GM18951 (cell line): ENCODE measurements around the gene ZNF787.

Source experiments
- POLR2A ChIP-seq: IDR thresholded peaks from 4 replicates; pipeline ENCODE4 v1.6.1; 2011; ENCODE audit warnings: mild to moderate bottlenecking; ENCODE audit not compliant: insufficient read length, insufficient read depth; ENCODE audit errors: extremely low read depth
- in situ Hi-C: fragments of 300-500 bp; cut with MboI; formaldehyde crosslinking; loops from one replicate; pipeline ENCODE4 v1.12.0; 2022; ENCODE audit warnings: low sequenced_read_pairs, mixed read lengths, inconsistent platforms; ENCODE audit not compliant: unreplicated experiment

ZNF787 gene

DNA sequence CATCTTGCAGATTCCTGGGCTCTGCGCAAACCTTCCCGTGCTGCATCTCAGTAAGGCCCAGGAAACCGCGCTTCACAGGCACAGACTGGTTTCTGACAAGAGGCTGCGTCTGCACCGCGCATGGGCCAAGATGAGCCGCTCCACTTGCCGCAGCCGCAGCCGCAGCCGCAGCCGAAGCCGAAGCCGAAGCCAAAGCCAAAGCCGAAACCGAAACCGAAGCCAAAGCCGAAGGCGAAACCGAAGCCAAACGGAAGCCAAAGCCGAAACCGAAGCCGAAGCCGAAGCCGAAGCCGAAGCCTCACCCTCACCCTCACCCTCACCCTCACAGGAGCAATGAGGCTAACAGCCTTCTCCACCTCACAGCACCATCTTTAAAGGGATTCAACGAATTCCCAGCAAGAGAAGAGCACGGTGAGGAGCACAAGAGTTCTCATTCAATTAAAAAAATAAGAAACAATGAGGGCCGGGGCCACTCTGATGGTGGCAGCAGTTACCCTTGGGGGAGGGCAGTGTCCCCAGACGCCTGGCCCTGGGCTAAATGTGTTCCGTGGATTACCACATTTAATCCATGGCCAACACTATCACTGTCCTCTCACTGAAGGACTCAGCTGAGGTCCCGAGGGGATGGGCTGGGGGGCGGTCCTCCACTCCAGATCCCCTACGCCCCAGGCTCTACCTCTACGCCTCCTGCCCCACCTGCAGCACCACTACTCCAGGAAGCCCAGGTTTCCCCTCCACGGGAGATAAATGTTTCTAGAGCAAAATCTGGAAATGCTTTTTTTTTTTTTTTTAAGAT is 29.1 kb downstream of the ZNF787 start:
- in situ Hi-C loops, result loop anchor here (25.0 kb wide), 1 partner anchor 220 kb away; the partner anchor contains the start of gene ZSCAN5A

DNA sequence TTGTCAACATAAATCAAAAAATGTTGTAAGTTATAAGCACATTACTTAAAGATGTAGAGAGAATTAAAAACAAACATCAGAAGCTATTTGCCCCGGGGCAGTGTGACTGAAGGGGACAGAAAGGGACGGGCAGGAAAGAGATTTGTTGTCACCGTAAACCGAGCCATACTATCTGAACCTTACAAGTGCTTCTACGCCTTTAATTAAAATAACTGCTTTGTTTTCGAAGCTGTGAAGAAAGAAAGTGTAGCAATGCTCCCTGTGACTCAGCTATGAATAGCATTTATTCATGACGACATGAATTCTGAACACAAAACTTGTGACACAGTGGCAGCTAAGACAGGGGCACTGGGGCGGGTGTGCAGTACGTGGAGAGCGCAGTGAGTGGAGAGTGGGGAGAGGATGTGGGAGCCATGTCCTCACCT is 30.0 kb downstream of the ZNF787 start:
- in situ Hi-C loops, result loop anchor here (25.0 kb wide), 1 partner anchor 221 kb away; the partner anchor contains the start of gene ZSCAN5A
- TF ChIP-seq POLR2A, result no peak

More for the DNA sequence above, 29.1 kb downstream of the ZNF787 start:
- no peak for TF ChIP-seq POLR2A

DNA sequence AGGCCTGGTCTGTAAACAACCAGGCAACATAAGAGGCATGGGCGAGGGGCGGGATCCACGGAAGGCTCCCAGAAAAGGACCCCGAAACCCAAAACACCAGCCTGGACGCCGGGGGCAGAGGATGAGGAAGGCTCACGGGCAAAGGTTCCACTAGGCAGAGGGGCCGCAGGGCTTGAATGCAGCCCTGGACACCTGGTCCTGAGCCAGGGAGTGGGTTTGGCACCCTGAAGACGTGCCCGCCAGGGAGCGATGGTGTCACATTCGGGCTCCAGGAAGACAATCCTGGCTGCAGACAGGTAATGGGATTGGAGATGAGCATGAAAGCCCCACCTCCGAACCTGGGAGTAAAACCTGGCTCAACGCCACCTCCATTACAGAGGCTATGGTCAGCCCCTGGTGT is 31.8 kb downstream of the ZNF787 start:
- in situ Hi-C loops, result loop anchor here (25.0 kb wide), 1 partner anchor 223 kb away; the partner anchor contains the start of gene ZSCAN5A
- no peak for TF ChIP-seq POLR2A

DNA sequence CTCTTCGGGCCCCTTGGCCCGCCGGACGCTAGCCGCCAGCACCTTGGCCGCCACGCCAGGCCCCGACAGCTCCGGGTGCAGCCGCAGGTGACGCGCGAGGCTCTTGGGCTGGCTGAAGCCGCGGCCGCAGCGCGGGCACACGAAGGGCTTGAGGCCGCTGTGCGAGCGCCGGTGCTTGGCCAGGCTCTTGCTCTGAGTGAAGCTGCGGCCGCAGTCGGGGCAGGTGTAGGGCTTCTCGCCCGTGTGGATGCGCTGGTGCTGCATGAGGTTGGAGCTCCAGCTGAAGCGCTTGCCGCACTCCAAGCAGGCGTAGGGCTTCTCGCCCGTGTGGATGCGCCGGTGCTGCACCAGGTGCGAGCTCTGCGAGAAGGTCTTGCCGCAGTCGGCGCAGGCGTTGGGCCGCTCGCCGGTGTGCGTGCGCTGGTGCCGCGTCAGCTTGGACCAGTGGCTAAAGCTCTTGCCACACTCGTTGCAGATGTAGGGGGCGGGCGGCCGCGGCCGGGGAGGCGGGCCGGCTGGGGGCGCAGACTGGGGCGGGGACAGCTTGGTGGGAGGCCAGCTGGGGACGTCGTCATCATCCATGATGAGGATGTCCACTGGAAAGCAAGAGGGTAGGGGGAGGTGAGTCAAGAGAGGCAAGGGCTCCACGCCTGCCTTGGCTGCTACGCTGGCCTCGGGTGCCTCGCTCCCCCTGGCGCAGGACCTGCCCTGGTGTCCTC is 32.4 kb downstream of the ZNF787 start:
- TF ChIP-seq POLR2A, result no peak
- in situ Hi-C loops, result loop anchor here (25.0 kb wide), 1 partner anchor 224 kb away; the partner anchor contains the start of gene ZSCAN5A

DNA sequence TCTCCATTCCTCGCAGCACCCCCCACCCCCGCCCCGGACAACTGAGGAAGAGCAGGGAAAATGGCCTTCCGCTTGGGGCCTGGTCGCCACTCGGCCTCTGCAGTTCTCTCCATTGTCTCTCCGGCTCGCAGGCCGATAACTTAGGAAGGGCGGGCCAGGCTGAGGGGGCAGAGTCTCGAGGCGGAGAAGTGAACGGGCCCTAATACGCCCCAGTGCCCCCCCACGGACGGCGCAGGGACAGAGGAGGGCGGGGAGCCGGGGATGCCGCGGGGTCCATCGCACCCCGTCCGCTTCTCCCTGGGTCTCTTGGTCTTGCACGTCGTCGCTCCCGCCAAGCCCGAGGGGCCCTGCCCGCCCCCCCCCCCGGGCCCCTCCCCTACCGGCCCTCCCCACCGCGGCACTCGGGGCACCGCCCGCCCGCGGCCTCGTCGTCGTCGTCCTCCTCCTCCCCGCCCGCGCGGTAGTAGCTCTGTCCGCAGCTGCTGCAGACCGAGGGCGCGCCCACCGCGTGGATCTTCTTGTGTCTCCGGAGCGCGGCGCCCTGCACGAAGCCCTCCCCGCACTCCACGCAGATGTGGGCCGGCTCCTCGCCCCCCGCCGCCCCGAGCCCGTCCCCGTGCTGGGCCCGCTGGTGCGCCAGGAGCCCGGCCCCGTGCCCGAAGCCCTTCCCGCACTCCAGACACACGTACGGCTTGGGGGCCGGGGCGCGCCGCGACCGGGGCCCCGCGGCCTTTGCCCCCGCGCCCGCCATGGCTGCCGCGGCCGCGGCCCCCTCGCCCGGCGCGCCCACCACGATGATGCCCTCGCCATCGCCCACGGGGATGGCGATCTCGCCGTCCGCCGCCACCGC is 33.2 kb downstream of the ZNF787 start:
- no peak for TF ChIP-seq POLR2A
- in situ Hi-C loops, result loop anchor here (25.0 kb wide), 1 partner anchor 224 kb away; the partner anchor contains the start of gene ZSCAN5A

DNA sequence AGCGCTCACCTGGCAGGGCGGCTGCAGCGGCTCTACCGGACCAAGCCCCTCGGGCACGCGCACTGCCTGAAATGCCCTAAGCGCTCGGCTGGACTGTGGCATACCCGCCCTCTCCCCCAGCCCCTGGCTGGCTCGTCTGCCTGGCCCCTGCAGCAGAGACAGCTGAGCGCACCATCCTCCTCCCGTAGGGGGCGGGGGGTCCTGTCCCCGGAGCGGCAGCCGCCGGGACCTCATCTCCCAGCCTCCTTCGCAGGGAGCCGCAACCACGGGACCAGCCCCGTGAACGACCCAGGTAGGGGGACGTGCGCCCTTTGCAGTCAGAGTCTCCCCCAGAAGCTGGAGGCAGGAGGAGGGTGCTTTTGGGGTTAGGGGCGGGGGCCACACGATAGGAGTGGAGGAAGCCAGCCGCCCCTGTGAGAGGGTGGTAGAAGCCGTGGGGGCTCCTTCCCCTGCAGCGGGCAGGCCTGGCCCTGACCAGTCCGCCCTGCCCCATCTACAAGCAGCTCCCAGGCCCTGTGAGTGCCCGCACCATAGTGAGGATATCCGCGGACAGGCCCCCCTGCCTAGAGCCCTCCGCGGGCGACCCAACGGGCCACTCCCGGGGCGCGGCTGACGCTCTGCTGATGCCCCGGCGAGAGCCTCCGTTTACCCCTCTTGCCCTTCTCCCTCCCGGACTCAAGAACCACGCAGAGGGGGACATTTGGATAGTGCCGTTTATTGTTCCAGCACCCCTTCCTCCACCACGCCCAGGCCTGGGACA is 34.2 kb downstream of the ZNF787 start:
- in situ Hi-C loops, result loop anchor here (25.0 kb wide), 1 partner anchor 225 kb away; the partner anchor contains the start of gene ZSCAN5A
- TF ChIP-seq POLR2A, result no peak

DNA sequence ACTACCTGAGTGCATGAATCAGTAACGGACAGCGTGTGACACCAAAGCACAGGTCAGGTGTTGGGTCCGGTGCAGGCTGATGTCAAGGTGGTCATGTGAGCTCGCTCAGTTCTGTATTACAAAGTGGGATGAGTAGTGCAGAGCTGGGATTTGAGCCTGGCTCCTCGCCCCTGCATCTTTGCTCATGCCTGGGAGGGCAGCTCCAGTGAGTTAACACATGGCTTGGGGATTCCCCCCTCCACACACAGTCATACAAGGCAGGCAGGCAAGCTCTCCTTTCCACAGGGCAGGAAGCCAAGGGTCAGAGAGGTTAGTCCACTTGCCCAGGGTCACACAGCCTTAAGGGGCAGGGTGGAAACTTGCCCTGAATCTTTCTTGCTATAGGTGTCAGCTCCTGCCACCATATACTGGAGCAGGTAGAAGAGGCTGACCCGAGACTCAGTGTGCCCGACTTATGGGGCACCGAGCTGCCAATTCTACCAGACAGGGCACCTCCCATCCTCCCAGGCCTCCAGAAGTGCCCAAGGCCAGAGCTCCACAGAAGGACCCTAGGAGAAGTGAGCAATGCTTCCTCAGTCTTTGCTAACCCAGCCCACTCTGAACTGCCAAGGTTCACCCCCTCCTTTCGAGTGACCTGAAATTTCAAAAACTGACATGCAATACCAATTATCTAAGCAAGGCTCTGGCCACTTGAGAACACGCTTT is 35.4 kb downstream of the ZNF787 start:
- TF ChIP-seq POLR2A, result no peak
- in situ Hi-C loops, result loop anchor here (25.0 kb wide), 1 partner anchor 227 kb away; the partner anchor contains the start of gene ZSCAN5A

DNA sequence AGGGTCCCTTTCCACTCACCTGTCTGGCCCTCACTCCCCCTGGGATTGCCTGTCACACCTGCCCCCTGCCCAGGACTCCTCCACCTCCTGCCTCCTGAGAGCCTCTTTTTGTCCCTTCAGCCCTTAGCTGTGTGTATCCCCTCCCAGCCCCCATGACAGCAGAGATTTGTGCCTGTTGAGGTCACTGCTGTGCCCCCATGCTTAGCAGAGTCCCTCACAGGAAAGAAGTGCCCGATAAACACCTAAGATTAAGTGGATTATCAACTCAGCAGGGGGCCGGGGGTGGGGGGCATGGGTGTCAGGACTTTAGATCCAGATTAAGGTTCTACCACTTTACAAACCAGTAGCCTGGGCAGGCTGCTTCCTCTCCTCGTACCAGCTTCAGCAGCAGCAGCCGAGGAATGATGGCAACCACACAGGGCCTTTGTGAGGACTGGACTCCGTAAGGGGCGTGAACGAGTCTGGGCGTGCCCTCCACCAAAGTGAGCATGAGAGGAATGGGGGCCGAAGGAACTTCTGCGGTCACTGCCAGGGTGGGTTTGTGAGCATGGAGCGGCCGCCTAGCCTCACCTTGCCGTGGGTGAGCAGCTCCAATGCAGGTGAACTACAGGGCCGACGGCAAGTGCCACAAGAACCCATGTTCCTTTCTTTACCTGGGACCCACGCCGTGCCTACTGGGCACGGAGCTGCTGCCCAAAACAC is 36.1 kb downstream of the ZNF787 start:
- TF ChIP-seq POLR2A, result no peak
- in situ Hi-C loops, result loop anchor here (25.0 kb wide), 1 partner anchor 227 kb away; the partner anchor contains the start of gene ZSCAN5A

DNA sequence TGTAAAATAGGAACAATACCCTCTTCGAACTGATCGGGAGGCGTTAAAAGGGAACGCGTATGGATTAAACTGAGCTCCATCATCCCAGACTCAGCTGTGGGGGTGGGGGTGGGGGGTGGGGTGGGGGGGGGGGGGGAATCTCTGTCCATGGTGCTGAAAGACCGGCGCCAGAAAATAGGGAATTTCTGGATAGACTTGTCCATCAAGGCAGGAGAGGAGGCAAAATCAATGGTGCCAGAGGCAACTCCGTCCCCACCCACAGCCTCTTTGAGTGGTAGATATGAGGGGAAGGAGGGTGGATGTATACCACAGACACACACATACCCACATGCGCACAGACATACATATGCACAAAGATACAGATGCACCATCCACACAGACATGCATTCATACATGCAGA is 37.4 kb downstream of the ZNF787 start:
- in situ Hi-C loops, result loop anchor here (25.0 kb wide), 1 partner anchor 229 kb away; the partner anchor contains the start of gene ZSCAN5A
- TF ChIP-seq POLR2A, result no peak

DNA sequence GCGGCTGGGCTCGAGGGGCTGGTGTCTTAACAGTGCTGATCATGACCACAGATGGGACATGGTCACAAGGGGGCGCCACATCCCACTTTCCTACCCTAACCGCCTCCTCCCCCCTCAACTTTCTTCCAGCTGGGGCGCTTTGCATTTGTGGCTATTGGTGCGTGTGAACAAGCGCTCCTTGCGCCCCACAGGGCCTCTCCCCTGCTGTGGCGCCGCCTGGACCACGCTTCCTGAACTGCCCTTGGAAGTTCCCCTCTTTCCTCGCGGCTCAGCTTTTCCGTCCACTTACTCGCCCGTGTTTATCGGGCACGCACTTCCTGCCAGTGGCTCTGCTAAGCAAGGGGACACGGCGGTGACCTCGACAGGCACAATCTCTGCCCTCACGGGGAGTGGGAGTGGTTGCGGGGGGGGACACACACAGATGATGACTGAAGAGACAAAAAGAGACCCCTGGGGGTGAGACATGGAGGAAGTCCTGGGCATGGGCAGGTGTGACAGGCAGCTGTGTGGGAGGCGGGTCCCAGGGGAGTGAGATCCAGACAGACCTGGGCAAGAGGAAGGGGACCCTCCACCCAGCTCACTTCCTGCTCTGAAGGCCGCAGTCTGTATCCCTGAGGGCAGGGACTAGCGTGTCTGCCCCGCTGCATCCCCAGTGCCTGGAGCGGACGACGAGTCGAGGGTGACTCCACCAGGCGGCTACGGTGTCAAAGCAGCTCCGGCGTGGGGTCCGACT is 40.3 kb downstream of the ZNF787 start:
- in situ Hi-C loops, result loop anchor here (25.0 kb wide), 1 partner anchor 231 kb away; the partner anchor contains the start of gene ZSCAN5A
- TF ChIP-seq POLR2A, result no peak
